HepG2 (cell line): ENCODE data around the gene ULBP1. TPM values are rescaled to one million over a fixed set of nuclear protein-coding genes. Genes with fewer than 3 reads are reported as not detected.

Experiments
- ATAC-seq: fragments of 200-7000 bp; cut with Tn5 transposase; 3 replicates; pipeline ENCODE4 v1.9.1; 2020; ENCODE audit warnings: mild to moderate bottlenecking, moderate library complexity
- BruUV-seq: library from RNA; stranded (reverse); fragments of 400-500 nt; replicated peaks from 2 replicates; lab custom pipeline; 2021; lab: Mats Ljungman, UMichigan
- CTCF ChIA-PET: fragments of 300-600 bp; formaldehyde crosslinking; extraction: SDS; loops from one replicate; lab custom pipeline; 2021; ENCODE audit warnings: low total read pairs, inconsistent platforms, low intra/inter-chr PET ratio; lab: Yijun Ruan, JAX
- POLR2A ChIA-PET: fragments of 350-600 bp; sonication (Branson Sonifier 250); formaldehyde crosslinking; loops from one replicate; lab custom pipeline; 2020; ENCODE audit warnings: antibody characterized with exemption, inconsistent platforms; lab: Yijun Ruan, JAX
- DNase-seq: peaks from one replicate; pipeline ENCODE4 v3.0.0-alpha.2; 2015; ENCODE audit warnings: low spot score
- FAIRE-seq: peaks from 3 replicates; lab custom pipeline; 2011; peaks lifted over from hg19 to GRCh38; lab: Jason Lieb, UNC
- H2AFZ ChIP-seq: one replicate; pipeline ENCODE4 v1.6.1; 2011; ENCODE audit warnings: low read length, inconsistent platforms
- H3K27ac ChIP-seq: fragments of 300-600 bp; 3 replicates; pipeline ENCODE4 v1.8.0; 2011; ENCODE audit warnings: mixed run types, mild to moderate bottlenecking, mixed read lengths, low read length, inconsistent platforms; ENCODE audit not compliant: insufficient read depth; ENCODE audit errors: extremely low read length
- H3K27me3 ChIP-seq, 2 experiments: fragments of 200-600 bp in 1 of 2; 2 replicates in 1 of 2; 3 replicates in 1 of 2; pipeline versions ENCODE4 v1.6.0 to v1.8.0; 2011; ENCODE audit warnings: low read length in 2 of 2, mild to moderate bottlenecking in 2 of 2, moderate library complexity in 2 of 2, inconsistent platforms in 1 of 2; ENCODE audit not compliant: insufficient read depth in 2 of 2, control insufficient read depth in 1 of 2
- H3K36me3 ChIP-seq, 2 experiments: fragments of 200-600 bp in 1 of 2; replicated peaks in 1 of 2; 2 replicates in 1 of 2; 3 replicates in 1 of 2; pipeline versions ENCODE4 v1.5.1 to v1.8.0; 2011; ENCODE audit warnings: low read length in 2 of 2, inconsistent platforms in 1 of 2; ENCODE audit not compliant: insufficient read depth in 2 of 2, control insufficient read depth in 1 of 2
- H3K4me1 ChIP-seq: 2 replicates; pipeline ENCODE4 v1.5.1; 2012; ENCODE audit warnings: low read length, inconsistent platforms; ENCODE audit not compliant: insufficient read depth
- H3K4me2 ChIP-seq: 2 replicates; pipeline ENCODE4 v1.6.0; 2011; ENCODE audit warnings: low read depth, low read length, inconsistent platforms
- H3K4me3 ChIP-seq, 3 experiments: fragments of 200-600 bp in 1 of 3; sonication (generic), shearing (Covaris generic) in 1 of 3; replicated peaks in 1 of 3; 2 replicates each; pipeline ENCODE4 v1.5.1; 2011 to 2016; ENCODE audit warnings: low read length in 3 of 3, inconsistent platforms in 2 of 3, low read depth in 2 of 3, mild to moderate bottlenecking in 2 of 3, control low read depth in 1 of 3, mixed read lengths in 1 of 3; ENCODE audit not compliant: insufficient read depth in 1 of 3
- H3K79me2 ChIP-seq: one replicate; pipeline ENCODE4 v1.6.1; 2011; ENCODE audit warnings: low read length, inconsistent platforms; ENCODE audit not compliant: insufficient read depth
- H3K9ac ChIP-seq: 2 replicates; pipeline ENCODE4 v1.6.0; 2011; ENCODE audit warnings: mild to moderate bottlenecking, low read depth, low read length, inconsistent platforms; ENCODE audit not compliant: insufficient read depth
- H3K9me3 ChIP-seq: 2 replicates; pipeline ENCODE4 v1.5.1; 2012; ENCODE audit warnings: mild to moderate bottlenecking, low read length
- H4K20me1 ChIP-seq: 2 replicates; pipeline ENCODE4 v1.6.0; 2011; ENCODE audit warnings: inconsistent platforms, mild to moderate bottlenecking, low read length, moderate library complexity; ENCODE audit not compliant: insufficient read depth
- HDAC1 ChIP-seq: sonication (generic); formaldehyde crosslinking; IDR thresholded peaks from 2 replicates; pipeline ENCODE4 v1.5.1; 2020; ENCODE audit warnings: mild to moderate bottlenecking, missing genetic modification reagents
- KDM3A ChIP-seq: IDR thresholded peaks from 2 replicates; pipeline ENCODE4 v1.6.1; 2018; ENCODE audit warnings: low read depth, missing compliant biosample characterization
- NR2F6 ChIP-seq, 2 experiments: IDR thresholded peaks; 2 replicates each; pipeline ENCODE4 v1.6.1; 2016; ENCODE audit warnings: antibody characterized with exemption in 1 of 2, mild to moderate bottlenecking in 1 of 2
- RFXAP ChIP-seq: sonication (generic); formaldehyde crosslinking; IDR thresholded peaks from 2 replicates; pipeline ENCODE4 v1.4.0; 2020; ENCODE audit warnings: missing genetic modification reagents, borderline replicate concordance
- SMYD3 ChIP-seq: sonication (generic); formaldehyde crosslinking; IDR thresholded peaks from 2 replicates; pipeline ENCODE4 v1.8.1; 2023; ENCODE audit warnings: mild to moderate bottlenecking, missing genetic modification reagents
- XRCC5 ChIP-seq: fragments of 200-400 bp; formaldehyde crosslinking; optimal IDR thresholded peaks from 2 replicates; pipeline ENCODE3; 2017; ENCODE audit warnings: mild to moderate bottlenecking, low read length
- ZMYM2 ChIP-seq: sonication (generic); formaldehyde crosslinking; IDR thresholded peaks from 2 replicates; pipeline ENCODE4 v1.8.0; 2022; ENCODE audit warnings: mild to moderate bottlenecking, missing genetic modification reagents
- ZNF274 ChIP-seq: sonication (generic); formaldehyde crosslinking; IDR thresholded peaks from 2 replicates; pipeline ENCODE4 v1.5.1; 2020; ENCODE audit warnings: mild to moderate bottlenecking, missing genetic modification reagents
- ZNF34 ChIP-seq: sonication (generic); formaldehyde crosslinking; IDR thresholded peaks from 2 replicates; pipeline ENCODE4 v1.4.0; 2020; ENCODE audit warnings: mild to moderate bottlenecking, missing genetic modification reagents, borderline replicate concordance
- ZNF564 ChIP-seq: sonication (generic); formaldehyde crosslinking; IDR thresholded peaks from 2 replicates; pipeline ENCODE4 v1.8.1; 2023; ENCODE audit warnings: mild to moderate bottlenecking, missing genetic modification reagents
- ZNF652 ChIP-seq: IDR thresholded peaks from 2 replicates; pipeline ENCODE4 v1.6.1; 2016; ENCODE audit warnings: low read depth, borderline replicate concordance
- WGBS: methylation state at CpG from one replicate; pipeline ENCODE4 v1.1.6; 2017; ENCODE audit warnings: low lambda C conversion rate; 5-methylcytosine and 5-hydroxymethylcytosine counted together
- in situ Hi-C: cut with HindIII; loops from 2 replicates; pipeline ENCODE4 v1.10.0; 2017; ENCODE audit warnings: low pct_unique_long_range_greater_than_20kb; ENCODE audit not compliant: extremely low pct_ligation_motif_present
- intact Hi-C: fragments of 100-400 bp; cut with micrococcal nuclease; formaldehyde crosslinking; loops from one replicate; pipeline ENCODE4 v1.10.0; 2022; ENCODE audit not compliant: unreplicated experiment
- polyA plus RNA-seq, 8 experiments: library from polyadenylated mRNA; depleted of rRNA in 3 of 8; stranded (reverse) in 7 of 8; unstranded in 1 of 8; fragments of >200 nt; fragmentation: Illumina TruSeq in 4 of 8; extraction: Trizol in 4 of 8; gene quantifications; 2 replicates each; pipeline versions ENCODE4 v1.2.1 to v1.2.3, GENCODE V29; 2011 to 2016; ENCODE audit warnings: low read depth in 4 of 8, missing spikeins in 1 of 8, mixed read lengths in 1 of 8; ENCODE audit not compliant: insufficient read depth in 1 of 8
- total RNA-seq, 5 experiments: library from RNA; depleted of rRNA; stranded (reverse); fragments of >200 nt; fragmentation: Illumina TruSeq; extraction: Trizol; gene quantifications; 2 replicates each; pipeline ENCODE4 v1.2.3, GENCODE V29; 2016; ENCODE audit warnings: low read depth in 1 of 5
- TF ChIP-seq, protein P1 (sequence below): sonication (generic); formaldehyde crosslinking; IDR thresholded peaks from 2 replicates; pipeline ENCODE4 v1.5.0; 2020; ENCODE audit warnings: missing genetic modification reagents
- TF ChIP-seq, protein P2 (sequence below): sonication (generic); formaldehyde crosslinking; IDR thresholded peaks from 2 replicates; pipeline ENCODE4 v1.9.0; 2021; ENCODE audit warnings: missing genetic modification reagents, mild to moderate bottlenecking, borderline replicate concordance

The ULBP1 gene
- total and polyA plus RNA-seq, 2 of the 13 experiments (the other 11 are each of a cell fraction or from before 2014, with no cell fraction given) = 0.04 to 0.09 TPM

DNA sequence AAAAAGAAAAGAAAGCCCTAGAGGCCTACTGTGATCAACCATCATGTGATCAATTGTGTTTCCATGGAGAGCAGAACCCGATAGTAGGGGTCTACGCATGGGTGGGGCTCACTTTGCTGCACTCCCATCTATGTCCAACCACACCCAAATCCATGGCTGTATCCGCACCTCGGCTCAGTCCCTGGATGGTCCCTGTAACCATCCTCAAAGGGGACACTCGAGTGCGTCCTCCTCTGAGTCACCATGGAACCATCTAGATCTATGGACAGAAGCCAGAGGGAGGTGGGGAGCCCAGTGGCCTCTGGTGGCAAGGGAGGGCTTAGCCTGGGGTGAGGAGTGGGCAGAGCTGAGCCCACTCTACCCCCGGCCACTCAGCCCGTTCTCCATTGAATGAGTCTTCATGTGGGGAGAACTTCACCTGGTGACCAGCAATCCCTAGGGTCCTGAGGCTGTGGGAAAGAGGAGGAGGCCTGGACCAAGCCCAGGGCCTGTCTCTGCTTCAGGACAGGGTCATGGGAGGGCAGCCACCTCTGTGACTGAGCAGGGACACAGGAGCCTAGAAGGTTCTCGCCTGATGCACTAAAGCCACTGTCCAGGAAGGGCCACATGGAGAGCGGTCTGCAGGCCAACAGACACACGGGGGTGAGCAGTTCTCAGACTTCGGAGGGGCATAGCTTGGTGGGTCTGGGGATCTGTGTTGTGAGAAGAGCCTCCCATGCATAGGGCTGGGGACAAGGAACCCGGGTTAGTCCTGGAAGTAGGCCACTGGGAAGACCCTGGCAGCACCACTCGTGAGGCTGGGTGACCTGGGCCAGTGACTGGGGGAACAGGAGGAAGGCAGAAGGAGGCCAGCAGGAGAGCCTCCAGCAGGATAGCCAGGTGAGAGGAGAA, 42.3 kb downstream of the ULBP1 start:
- Histone ChIP-seq H3K79me2 (no peaks in the 10 kb centered on the region), H2AFZ (no peak overlapping the region)
- TF ChIP-seq ZNF274 (CRISPR knock-in tag) = 0 out of 2 replicates have a peak, but pooled peaks have one; percentile 28
- TF ChIP-seq, protein P1, sequence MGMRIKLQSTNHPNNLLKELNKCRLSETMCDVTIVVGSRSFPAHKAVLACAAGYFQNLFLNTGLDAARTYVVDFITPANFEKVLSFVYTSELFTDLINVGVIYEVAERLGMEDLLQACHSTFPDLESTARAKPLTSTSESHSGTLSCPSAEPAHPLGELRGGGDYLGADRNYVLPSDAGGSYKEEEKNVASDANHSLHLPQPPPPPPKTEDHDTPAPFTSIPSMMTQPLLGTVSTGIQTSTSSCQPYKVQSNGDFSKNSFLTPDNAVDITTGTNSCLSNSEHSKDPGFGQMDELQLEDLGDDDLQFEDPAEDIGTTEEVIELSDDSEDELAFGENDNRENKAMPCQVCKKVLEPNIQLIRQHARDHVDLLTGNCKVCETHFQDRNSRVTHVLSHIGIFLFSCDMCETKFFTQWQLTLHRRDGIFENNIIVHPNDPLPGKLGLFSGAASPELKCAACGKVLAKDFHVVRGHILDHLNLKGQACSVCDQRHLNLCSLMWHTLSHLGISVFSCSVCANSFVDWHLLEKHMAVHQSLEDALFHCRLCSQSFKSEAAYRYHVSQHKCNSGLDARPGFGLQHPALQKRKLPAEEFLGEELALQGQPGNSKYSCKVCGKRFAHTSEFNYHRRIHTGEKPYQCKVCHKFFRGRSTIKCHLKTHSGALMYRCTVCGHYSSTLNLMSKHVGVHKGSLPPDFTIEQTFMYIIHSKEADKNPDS = no peak
- TF ChIP-seq, all 625 proteins: peak for 1
- in situ Hi-C loops = loop anchor here (5.0 to 10.0 kb wide), 2 partner anchors 69 to 161 kb away; no protein-coding TSS in a partner anchor
- WGBS = 54% methylated on average over 12 of the region's 14 CpGs
- DNase-seq = no peak
- Histone ChIP-seq H3K4me3 (peak overlapping the region; percentile 59 to 78 (median 77); a peak in 4 of 6 replicates), H3K9ac (no peak overlapping the region), H3K27ac (no peak overlapping the region), H3K36me3 (no peaks in the 10 kb centered on the region), H3K4me1 (peaks cover 13% of the 10 kb centered on the region; the same call in 1 of the 2 replicates), H3K4me2 (peak overlapping the region; percentile 74), H4K20me1 (no peaks in the 10 kb centered on the region), H3K9me3 (no peaks in the 10 kb centered on the region), H3K27me3 (peaks cover 5 to 38% of the 10 kb centered on the region in 2 experiments; a peak in 4 of 5 replicates)
- CTCF ChIA-PET = interaction anchor here (0.8 kb wide), 1 partner anchor 72 kb away, joined by 4 read pairs; no protein-coding TSS in a partner anchor
- POLR2A ChIA-PET = no interaction called here
- no peak for FAIRE-seq
- no peak for ATAC-seq
- BruUV-seq = no TSS peak
- intact Hi-C loops = no loop called here

DNA sequence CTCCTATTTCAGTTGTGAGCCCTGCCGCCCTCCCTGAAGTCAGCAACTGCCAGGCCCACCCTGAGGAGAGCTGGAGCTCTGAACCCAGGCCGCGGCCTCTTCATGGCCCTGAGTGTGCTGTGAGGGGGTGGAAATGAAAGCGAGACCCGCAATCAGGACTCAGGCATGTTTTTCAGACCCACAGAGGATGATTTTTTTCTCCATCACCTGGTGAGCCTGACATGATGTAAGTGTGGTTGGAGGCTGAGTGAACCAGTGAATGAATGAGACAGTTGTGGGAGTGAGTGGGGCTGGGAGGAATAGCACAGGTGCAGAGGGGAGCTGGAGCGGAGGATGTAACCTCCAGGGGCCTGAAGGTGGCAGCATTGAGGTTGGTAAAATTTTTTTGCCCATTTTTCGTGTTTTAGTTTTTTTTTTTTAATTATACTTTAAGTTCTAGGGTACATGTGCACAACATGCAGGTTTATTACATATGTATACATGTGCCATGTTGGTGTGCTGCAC, 43.3 kb downstream of the ULBP1 start:
- in situ Hi-C loops (loop anchor here (5.0 to 10.0 kb wide), 2 partner anchors 70 to 162 kb away; no protein-coding TSS in a partner anchor), intact Hi-C loops (no loop called here)
- ChIA-PET CTCF (interaction anchor here (0.8 to 2.4 kb wide), 2 partner anchors 10 to 73 kb away, joined by 4 to 8 read pairs; no protein-coding TSS in a partner anchor), POLR2A (no interaction called here)
- Histone ChIP-seq H3K9ac (no peak overlapping the region), H3K27me3 (peaks cover 5 to 39% of the 10 kb centered on the region in 2 experiments; a peak in 4 of 5 replicates), H2AFZ (no peak overlapping the region), H3K4me1 (peaks cover 13% of the 10 kb centered on the region; the same call in 1 of the 2 replicates), H3K79me2 (no peaks in the 10 kb centered on the region), H3K36me3 (no peaks in the 10 kb centered on the region), H3K9me3 (no peaks in the 10 kb centered on the region), H3K27ac (no peak overlapping the region), H4K20me1 (no peaks in the 10 kb centered on the region), H3K4me2 (no peak overlapping the region), H3K4me3 (no peak overlapping the region)
- DNase-seq (no peak), ATAC-seq (peak; percentile 43), FAIRE-seq (no peak)
- no TSS peak for BruUV-seq
- WGBS = 62% methylated on average over 7 of the region's 7 CpGs
- TF ChIP-seq NR2F6 (IDR thresholded peaks at IDR 0.05) (no peak), NR2F6 (CRISPR knock-in tag; IDR thresholded peaks at IDR 0.05) (no peak), ZNF34 (CRISPR knock-in tag) (no peak), XRCC5 (peak; percentile 33), ZMYM2 (no peak), HDAC1 (no peak), ZNF652 (CRISPR knock-in tag) (no peak), KDM3A (CRISPR knock-in tag) (no peak), SMYD3 (CRISPR knock-in tag) (no peak), RFXAP (CRISPR knock-in tag) (no peak), ZNF564 (CRISPR knock-in tag) (no peak)
- TF ChIP-seq, protein P2, sequence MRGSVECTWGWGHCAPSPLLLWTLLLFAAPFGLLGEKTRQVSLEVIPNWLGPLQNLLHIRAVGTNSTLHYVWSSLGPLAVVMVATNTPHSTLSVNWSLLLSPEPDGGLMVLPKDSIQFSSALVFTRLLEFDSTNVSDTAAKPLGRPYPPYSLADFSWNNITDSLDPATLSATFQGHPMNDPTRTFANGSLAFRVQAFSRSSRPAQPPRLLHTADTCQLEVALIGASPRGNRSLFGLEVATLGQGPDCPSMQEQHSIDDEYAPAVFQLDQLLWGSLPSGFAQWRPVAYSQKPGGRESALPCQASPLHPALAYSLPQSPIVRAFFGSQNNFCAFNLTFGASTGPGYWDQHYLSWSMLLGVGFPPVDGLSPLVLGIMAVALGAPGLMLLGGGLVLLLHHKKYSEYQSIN (CRISPR knock-in tag) = no peak
